Neural cell (in vitro differentiated cells): ENCODE measurements around the gene UTRN. TPM values are rescaled to one million over a fixed set of nuclear protein-coding genes. Genes with fewer than 3 reads are reported as not detected.

Experiments
- H2AFZ ChIP-seq: fragments of 200-600, 300-800 bp; sonication (generic), shearing (Covaris generic); 2 replicates; pipeline ENCODE4 v1.6.0; 2014; ENCODE audit warnings: low read depth, mild to moderate bottlenecking, antibody characterized with exemption, low read length, moderate library complexity
- H3F3A ChIP-seq: fragments of 200-600 bp; shearing (Covaris generic); 2 replicates; pipeline ENCODE4 v1.6.1; 2016; ENCODE audit warnings: mild to moderate bottlenecking, moderate library complexity, mixed read lengths, antibody characterized with exemption, low read length; ENCODE audit not compliant: insufficient read depth, poor library complexity, severe bottlenecking
- H3K27ac ChIP-seq: fragments of 200-600, 300-800 bp; sonication (generic), shearing (Covaris generic); 2 replicates; pipeline ENCODE4 v1.5.1; 2014; ENCODE audit warnings: mild to moderate bottlenecking, low read length, moderate library complexity
- H3K27me3 ChIP-seq: fragments of 300-800, 200-600 bp; sonication (generic), shearing (Covaris generic); 2 replicates; pipeline ENCODE4 v1.6.0; 2014; ENCODE audit warnings: mild to moderate bottlenecking, low read depth, low read length, moderate library complexity; ENCODE audit not compliant: insufficient read depth
- H3K36me3 ChIP-seq: fragments of 300-800, 200-600 bp; sonication (generic), shearing (Covaris generic); 2 replicates; pipeline ENCODE4 v1.5.1; 2014; ENCODE audit warnings: mild to moderate bottlenecking, antibody characterized with exemption, low read length, moderate library complexity; ENCODE audit not compliant: insufficient read depth
- H3K4me2 ChIP-seq: fragments of 300-800, 200-600 bp; sonication (generic), shearing (Covaris generic); 2 replicates; pipeline ENCODE4 v1.6.0; 2014; ENCODE audit warnings: mild to moderate bottlenecking, low read length
- H3K4me3 ChIP-seq: fragments of 300-800, 200-600 bp; sonication (generic), shearing (Covaris generic); 2 replicates; pipeline ENCODE4 v1.5.1; 2014; ENCODE audit warnings: mild to moderate bottlenecking, low read length, moderate library complexity
- H3K79me2 ChIP-seq: fragments of 200-600 bp; shearing (Covaris generic); replicated peaks from 2 replicates; pipeline ENCODE4 v1.6.0; 2014; ENCODE audit warnings: mild to moderate bottlenecking, low read length, moderate library complexity; ENCODE audit not compliant: insufficient read depth
- H3K9ac ChIP-seq: fragments of 300-800, 200-600 bp; sonication (generic), shearing (Covaris generic); 2 replicates; pipeline ENCODE4 v1.6.1; 2016; ENCODE audit warnings: mild to moderate bottlenecking, low read length, mixed read lengths
- H3K9me2 ChIP-seq: fragments of 200-600 bp; shearing (Covaris generic); 2 replicates; pipeline ENCODE4 v1.6.1; 2016; ENCODE audit warnings: mild to moderate bottlenecking, low read length, mixed read lengths; ENCODE audit not compliant: insufficient read depth
- H3K9me3 ChIP-seq: fragments of 200-600, 300-800 bp; sonication (generic), shearing (Covaris generic); 2 replicates; pipeline ENCODE4 v1.6.1; 2016; ENCODE audit warnings: mild to moderate bottlenecking, mixed run types, low read length, moderate library complexity, mixed read lengths
- H4K20me1 ChIP-seq: fragments of 200-600 bp; shearing (Covaris generic); 2 replicates; pipeline ENCODE4 v1.6.1; 2016; ENCODE audit warnings: mild to moderate bottlenecking, mixed run types; ENCODE audit not compliant: insufficient read depth
- EP300 ChIP-seq: fragments of 450-650 bp; conservative IDR thresholded peaks from 2 replicates; pipeline ENCODE4 v1.6.1; 2014; ENCODE audit warnings: antibody characterized with exemption, mild to moderate bottlenecking, moderate library complexity; ENCODE audit not compliant: poor library complexity, severe bottlenecking
- EZH2 ChIP-seq: fragments of 200-600, 300-800 bp; shearing (Covaris generic), sonication (generic); IDR thresholded peaks from 2 replicates; pipeline ENCODE4 v1.6.1; 2014; ENCODE audit warnings: antibody characterized with exemption, low read length, borderline replicate concordance, mild to moderate bottlenecking; ENCODE audit not compliant: insufficient read depth, poor library complexity, severe bottlenecking
- MXI1 ChIP-seq: fragments of 450-650 bp; conservative IDR thresholded peaks from 2 replicates; pipeline ENCODE4 v1.6.1; 2014; ENCODE audit warnings: antibody characterized with exemption, mild to moderate bottlenecking; ENCODE audit not compliant: poor library complexity, severe bottlenecking
- POLR2AphosphoS5 ChIP-seq: IDR thresholded peaks from 2 replicates; pipeline ENCODE4 v1.6.1; 2012
- RAD21 ChIP-seq: fragments of 450-650 bp; conservative IDR thresholded peaks from 2 replicates; pipeline ENCODE4 v1.6.1; 2014; ENCODE audit warnings: antibody characterized with exemption, mild to moderate bottlenecking, moderate library complexity
- SMC3 ChIP-seq: fragments of 450-650 bp; conservative IDR thresholded peaks from 2 replicates; pipeline ENCODE4 v1.6.1; 2014; ENCODE audit warnings: antibody characterized with exemption, mild to moderate bottlenecking, moderate library complexity; ENCODE audit not compliant: poor library complexity
- TAF1 ChIP-seq: IDR thresholded peaks from 2 replicates; pipeline ENCODE4 v1.6.1; 2012; ENCODE audit warnings: low read depth
- polyA plus RNA-seq: library from polyadenylated mRNA; depleted of rRNA; stranded (reverse); fragments of >200 nt; gene quantifications from 2 replicates; pipeline ENCODE4 v1.2.3, GENCODE V29; 2014
- TF ChIP-seq, protein P1 (sequence below): fragments of 450-650 bp; IDR thresholded peaks from 2 replicates; pipeline ENCODE4 v1.5.1; 2014; ENCODE audit warnings: antibody characterized with exemption, mild to moderate bottlenecking, moderate library complexity; ENCODE audit not compliant: poor library complexity, severe bottlenecking
- TF ChIP-seq, protein P2 (sequence below): IDR thresholded peaks from 2 replicates; pipeline ENCODE4 v1.6.1; 2012; ENCODE audit warnings: borderline replicate concordance

UTRN gene
- polyA plus RNA-seq, 1 donor from 2014 or later: 5.2 TPM

DNA sequence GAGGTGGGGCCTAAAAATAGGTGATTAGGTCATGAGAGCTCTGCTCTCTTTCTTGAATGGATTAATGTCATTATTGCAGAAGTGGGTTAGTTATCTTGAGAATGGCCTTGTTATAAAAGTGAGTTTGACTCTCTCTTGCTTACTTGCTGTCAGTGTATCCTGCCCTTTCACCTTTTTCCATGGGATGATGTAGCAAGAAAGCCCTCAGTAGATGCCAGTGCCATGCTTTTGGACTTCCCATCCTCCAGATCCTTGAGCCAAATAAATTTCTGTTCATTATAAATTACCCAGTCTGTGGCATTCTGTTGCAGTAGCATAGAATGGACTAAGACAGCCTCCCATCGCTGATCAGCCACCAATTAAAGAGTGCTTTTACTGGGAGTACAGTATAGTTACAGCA, 40.1 kb downstream of the UTRN start:
- Histone ChIP-seq H4K20me1 (no peaks in the 10 kb centered on the region), H3F3A (no peaks in the 10 kb centered on the region), H3K9ac (no peak overlapping the region), H3K4me2 (no peak overlapping the region), H3K9me2 (no peaks in the 10 kb centered on the region), H3K79me2 (no peaks in the 10 kb centered on the region), H3K4me3 (no peak overlapping the region), H3K27ac (no peak overlapping the region), H3K27me3 (no peaks in the 10 kb centered on the region), H2AFZ (no peak overlapping the region), H3K36me3 (no peaks in the 10 kb centered on the region), H3K9me3 (no peaks in the 10 kb centered on the region)
- TF ChIP-seq, protein P1, sequence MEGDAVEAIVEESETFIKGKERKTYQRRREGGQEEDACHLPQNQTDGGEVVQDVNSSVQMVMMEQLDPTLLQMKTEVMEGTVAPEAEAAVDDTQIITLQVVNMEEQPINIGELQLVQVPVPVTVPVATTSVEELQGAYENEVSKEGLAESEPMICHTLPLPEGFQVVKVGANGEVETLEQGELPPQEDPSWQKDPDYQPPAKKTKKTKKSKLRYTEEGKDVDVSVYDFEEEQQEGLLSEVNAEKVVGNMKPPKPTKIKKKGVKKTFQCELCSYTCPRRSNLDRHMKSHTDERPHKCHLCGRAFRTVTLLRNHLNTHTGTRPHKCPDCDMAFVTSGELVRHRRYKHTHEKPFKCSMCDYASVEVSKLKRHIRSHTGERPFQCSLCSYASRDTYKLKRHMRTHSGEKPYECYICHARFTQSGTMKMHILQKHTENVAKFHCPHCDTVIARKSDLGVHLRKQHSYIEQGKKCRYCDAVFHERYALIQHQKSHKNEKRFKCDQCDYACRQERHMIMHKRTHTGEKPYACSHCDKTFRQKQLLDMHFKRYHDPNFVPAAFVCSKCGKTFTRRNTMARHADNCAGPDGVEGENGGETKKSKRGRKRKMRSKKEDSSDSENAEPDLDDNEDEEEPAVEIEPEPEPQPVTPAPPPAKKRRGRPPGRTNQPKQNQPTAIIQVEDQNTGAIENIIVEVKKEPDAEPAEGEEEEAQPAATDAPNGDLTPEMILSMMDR: no peak
- TF ChIP-seq, protein P2, sequence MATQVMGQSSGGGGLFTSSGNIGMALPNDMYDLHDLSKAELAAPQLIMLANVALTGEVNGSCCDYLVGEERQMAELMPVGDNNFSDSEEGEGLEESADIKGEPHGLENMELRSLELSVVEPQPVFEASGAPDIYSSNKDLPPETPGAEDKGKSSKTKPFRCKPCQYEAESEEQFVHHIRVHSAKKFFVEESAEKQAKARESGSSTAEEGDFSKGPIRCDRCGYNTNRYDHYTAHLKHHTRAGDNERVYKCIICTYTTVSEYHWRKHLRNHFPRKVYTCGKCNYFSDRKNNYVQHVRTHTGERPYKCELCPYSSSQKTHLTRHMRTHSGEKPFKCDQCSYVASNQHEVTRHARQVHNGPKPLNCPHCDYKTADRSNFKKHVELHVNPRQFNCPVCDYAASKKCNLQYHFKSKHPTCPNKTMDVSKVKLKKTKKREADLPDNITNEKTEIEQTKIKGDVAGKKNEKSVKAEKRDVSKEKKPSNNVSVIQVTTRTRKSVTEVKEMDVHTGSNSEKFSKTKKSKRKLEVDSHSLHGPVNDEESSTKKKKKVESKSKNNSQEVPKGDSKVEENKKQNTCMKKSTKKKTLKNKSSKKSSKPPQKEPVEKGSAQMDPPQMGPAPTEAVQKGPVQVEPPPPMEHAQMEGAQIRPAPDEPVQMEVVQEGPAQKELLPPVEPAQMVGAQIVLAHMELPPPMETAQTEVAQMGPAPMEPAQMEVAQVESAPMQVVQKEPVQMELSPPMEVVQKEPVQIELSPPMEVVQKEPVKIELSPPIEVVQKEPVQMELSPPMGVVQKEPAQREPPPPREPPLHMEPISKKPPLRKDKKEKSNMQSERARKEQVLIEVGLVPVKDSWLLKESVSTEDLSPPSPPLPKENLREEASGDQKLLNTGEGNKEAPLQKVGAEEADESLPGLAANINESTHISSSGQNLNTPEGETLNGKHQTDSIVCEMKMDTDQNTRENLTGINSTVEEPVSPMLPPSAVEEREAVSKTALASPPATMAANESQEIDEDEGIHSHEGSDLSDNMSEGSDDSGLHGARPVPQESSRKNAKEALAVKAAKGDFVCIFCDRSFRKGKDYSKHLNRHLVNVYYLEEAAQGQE: no peak
- no peak for TF ChIP-seq MXI1
- TF ChIP-seq RAD21: no peak
- no peak for TF ChIP-seq EP300
- no peak for TF ChIP-seq POLR2AphosphoS5
- TF ChIP-seq SMC3: no peak
- TF ChIP-seq TAF1: no peak
- no peak for TF ChIP-seq EZH2

DNA sequence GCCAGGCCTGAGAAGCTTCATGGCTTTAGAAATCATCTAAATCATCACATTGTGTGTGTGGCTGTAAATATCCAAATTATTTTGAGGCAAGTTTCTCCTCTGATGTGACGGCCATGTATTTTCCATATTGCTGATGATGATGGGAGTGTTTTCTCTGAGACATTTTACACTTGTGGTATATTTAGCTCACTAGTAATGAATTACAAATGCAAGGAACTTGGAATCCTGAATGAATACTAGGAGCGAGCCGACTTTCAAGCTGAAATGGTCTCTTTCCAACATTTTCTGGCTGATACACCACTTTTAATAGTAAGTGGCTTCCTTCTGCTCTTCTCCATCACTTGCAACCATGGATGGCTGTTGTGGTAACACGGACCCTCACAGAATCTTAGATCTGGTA, 41.3 kb downstream of the UTRN start:
- H2AFZ ChIP-seq: no peak overlapping the region
- H3K4me2 ChIP-seq: no peak overlapping the region
- H3K4me3 ChIP-seq: no peak overlapping the region
- H3K9me2 ChIP-seq: no peaks in the 10 kb centered on the region
- no peaks in the 10 kb centered on the region for H4K20me1 ChIP-seq
- no peak overlapping the region for H3K9ac ChIP-seq
- TF ChIP-seq TAF1 (no peak), POLR2AphosphoS5 (no peak), EP300 (no peak), SMC3 (no peak), EZH2 (no peak), MXI1 (no peak), RAD21 (no peak)
- TF ChIP-seq, protein P1: no peak
- TF ChIP-seq, protein P2: no peak
- no peak overlapping the region for H3K27ac ChIP-seq
- H3K79me2 ChIP-seq: no peaks in the 10 kb centered on the region
- no peaks in the 10 kb centered on the region for H3K27me3 ChIP-seq
- H3K9me3 ChIP-seq: no peaks in the 10 kb centered on the region
- no peaks in the 10 kb centered on the region for H3F3A ChIP-seq
- no peaks in the 10 kb centered on the region for H3K36me3 ChIP-seq
